Loucy (cell line): ENCODE results near the gene NEK4.

ENCODE experiments used
- EZH2phosphoT487 ChIP-seq: fragments of 200-600 bp; IDR thresholded peaks from 2 replicates; pipeline ENCODE4 v1.6.1; 2018; ENCODE audit warnings: antibody characterized with exemption, mild to moderate bottlenecking, moderate library complexity, borderline replicate concordance
- TF ChIP-seq, protein P1 (sequence below): fragments of 200-600 bp; sonication (generic); conservative IDR thresholded peaks from 2 replicates; pipeline ENCODE4 v1.5.1; 2014; ENCODE audit warnings: mild to moderate bottlenecking, antibody characterized with exemption, low read length

DNA sequence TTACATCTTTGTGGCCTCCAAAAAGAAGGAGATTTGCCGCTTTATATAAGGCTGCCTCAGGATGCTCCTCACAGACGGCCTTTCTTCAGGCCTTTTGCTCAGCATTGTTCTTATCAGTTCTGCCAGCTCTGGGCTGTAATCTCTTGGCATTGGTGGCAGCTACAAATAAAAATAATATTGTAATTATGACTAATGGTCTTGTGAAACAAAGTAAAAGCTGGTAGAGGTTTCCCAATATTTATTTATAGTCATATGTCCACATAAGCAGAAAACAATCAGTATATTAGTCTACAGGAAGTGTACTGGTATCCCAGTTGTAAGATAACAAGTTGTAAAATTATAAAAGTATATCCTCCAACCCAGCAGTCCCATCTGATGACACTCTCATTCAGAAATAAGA is 7.3 kb downstream of the NEK4 start:
- TF ChIP-seq, protein P1, sequence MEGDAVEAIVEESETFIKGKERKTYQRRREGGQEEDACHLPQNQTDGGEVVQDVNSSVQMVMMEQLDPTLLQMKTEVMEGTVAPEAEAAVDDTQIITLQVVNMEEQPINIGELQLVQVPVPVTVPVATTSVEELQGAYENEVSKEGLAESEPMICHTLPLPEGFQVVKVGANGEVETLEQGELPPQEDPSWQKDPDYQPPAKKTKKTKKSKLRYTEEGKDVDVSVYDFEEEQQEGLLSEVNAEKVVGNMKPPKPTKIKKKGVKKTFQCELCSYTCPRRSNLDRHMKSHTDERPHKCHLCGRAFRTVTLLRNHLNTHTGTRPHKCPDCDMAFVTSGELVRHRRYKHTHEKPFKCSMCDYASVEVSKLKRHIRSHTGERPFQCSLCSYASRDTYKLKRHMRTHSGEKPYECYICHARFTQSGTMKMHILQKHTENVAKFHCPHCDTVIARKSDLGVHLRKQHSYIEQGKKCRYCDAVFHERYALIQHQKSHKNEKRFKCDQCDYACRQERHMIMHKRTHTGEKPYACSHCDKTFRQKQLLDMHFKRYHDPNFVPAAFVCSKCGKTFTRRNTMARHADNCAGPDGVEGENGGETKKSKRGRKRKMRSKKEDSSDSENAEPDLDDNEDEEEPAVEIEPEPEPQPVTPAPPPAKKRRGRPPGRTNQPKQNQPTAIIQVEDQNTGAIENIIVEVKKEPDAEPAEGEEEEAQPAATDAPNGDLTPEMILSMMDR, result no peak
- TF ChIP-seq EZH2phosphoT487, result no peak
